ENCODE results near the gene NME5.

GRCh38 chr5:138169124-138169523 lies 29.9 kb upstream of the NME5 start:
- TF ChIP-seq PAX5 (IDR thresholded peaks at IDR 0.05; ENCODE audit: insufficient read depth, low read length, severe bottlenecking) (no peak), POLR2AphosphoS5 (IDR thresholded peaks at IDR 0.05; ENCODE audit: low read depth, low read length) (no peak), POLR2A (IDR thresholded peaks at IDR 0.05; ENCODE audit: low read depth, low read length) (no peak), TAF1 (IDR thresholded peaks at IDR 0.05; ENCODE audit: low read depth, low read length) (no peak)
